Smooth muscle cell of the brain vasculature (primary cell): ENCODE data around the gene TOP3B.
"Not testable (repeated sequence)": the region's sequence is repeated elsewhere in the genome, so short reads cannot be mapped to it uniquely, and the experiment has no call there.

Source experiments
- DNase-seq: peaks from one replicate; pipeline ENCODE4 v3.0.0-alpha.2; 2012; ENCODE audit warnings: low read depth, low spot score

TOP3B gene

GRCh38 chr22:21944871-21945270 lies 37.7 kb downstream of the TOP3B start:
- no peak for DNase-seq

- no peak for DNase-seq
Observed at GRCh38 chr22:21943571-21944448, 38.8 kb downstream of the TOP3B start.

DNA sequence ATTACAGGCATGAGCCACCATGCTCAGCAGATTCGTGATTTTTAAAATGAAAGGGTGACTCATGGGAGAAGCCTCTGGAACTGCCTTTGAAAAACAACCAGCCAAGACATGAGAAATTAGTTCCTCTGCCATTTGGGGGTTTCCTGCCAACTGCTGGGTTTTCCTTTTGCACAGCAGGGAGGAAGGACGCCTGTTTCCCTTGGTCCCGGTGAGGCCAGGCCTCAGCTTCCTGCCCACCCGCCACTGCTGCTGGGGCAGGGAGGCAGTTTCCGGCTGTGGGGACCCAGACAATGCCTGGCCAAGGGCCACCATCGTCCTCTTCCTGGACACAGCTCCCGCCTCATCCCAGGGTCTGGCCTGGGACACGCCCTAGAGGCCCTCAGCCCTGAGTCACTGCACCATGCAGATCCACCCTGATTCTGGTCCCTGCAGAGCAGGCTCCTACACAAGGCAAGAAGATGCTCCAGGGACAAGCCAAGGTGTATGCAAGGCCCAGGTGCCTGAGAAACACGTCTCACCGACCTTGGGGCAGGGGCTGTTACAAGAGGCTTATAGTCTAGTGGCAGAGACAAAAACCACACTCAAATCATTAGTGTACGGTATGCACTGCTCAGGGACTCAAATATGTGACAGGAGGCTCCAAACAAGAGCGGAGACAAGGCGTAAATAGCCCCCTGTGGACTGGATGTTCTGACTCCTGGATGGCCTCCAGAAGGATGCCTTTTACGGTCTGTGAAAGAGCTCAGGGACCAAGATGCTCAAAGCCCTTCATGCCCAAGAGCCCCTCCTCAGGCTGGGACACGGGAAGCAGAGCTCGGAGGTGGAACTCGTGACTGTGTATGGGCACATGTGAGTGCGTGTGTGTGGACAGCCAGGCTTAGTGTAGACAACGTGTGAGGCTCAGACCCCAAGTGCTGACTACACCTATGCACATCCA lies 39.9 kb downstream of the TOP3B start:
- DNase-seq = no peak

DNA sequence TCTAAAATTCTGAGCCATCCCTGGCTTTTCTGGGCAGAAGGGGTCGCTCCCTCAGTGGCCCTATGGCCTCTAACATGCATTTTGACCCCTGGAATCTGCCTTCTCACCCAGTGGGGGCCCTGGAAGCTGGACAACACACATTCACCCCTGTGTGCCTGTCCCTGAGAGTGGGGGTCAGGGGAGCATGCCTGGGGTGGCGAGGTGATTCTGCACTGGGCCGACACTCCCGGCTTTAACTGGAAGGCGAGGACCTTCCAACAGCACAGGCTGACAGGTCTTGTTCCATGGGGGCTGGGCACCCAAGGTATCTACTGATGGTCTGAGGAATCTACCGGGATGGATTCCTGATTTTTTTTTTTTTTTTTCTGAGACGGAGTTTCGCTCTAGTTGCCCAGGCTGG lies 40.7 kb downstream of the TOP3B start:
- no peak for DNase-seq

- no peak for DNase-seq
Observed at GRCh38 chr22:21940521-21940920, 42.1 kb downstream of the TOP3B start.

DNA sequence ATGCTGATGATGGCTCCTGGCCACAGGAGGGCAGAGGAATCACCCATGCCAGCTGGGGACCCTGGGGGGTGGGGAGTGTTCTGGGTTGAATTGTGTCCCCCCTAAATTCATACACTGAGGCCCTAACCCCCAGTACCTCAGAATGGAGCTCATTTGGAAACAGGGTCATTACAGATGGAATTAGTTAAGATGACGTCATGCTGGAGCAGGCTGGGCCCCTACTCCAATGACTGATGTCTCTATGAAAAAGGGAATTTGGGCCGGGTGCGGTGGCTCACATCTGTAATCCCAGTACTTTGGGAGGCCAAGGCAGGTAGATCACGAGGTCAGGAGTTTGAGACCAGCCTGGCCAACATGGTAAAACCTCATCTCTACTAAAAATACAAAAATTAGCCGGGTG lies 42.7 kb downstream of the TOP3B start:
- not testable (repeated sequence) for DNase-seq

DNA sequence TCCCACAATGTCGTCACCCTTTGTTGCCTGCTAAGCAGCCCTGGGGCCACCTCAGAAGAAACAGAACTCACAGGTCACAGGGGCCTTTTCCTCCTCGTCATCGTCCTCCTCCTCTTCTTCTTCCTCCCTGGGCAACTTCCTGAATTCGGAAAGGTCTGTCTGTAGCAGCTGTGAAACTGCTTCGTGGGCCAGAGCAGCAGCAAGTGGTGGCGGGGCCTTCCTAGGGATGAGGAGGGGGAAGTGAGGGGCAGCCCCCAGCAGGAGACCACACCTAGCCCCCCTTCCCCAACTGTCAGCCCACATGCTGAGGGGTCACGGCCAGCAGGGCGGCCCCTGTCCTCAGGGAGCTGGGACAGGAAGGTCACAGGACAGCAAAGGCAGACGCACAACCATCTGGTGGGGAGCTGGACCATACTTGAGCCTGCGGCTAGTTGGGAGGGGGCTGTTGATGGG lies 43.1 kb downstream of the TOP3B start:
- no peak for DNase-seq

DNA sequence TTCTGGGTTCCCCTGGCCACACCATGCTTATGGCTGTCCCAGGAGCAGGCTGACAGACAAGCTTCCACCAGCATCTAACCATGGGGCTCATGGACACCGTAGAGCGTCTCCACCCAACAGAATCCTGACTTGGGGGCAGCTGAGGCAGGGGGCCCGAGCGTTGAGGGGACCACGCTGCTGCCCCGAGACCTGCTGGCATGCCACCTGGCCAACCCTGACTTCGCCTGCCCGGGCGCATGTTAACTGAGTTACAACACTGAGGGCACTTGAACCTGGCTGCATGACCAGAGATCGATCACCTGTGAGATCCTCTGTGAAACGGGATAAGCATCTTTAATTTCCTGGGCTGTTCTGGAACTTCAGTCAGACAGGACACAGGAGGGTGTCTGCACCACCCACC lies 43.7 kb downstream of the TOP3B start:
- no peak for DNase-seq

DNA sequence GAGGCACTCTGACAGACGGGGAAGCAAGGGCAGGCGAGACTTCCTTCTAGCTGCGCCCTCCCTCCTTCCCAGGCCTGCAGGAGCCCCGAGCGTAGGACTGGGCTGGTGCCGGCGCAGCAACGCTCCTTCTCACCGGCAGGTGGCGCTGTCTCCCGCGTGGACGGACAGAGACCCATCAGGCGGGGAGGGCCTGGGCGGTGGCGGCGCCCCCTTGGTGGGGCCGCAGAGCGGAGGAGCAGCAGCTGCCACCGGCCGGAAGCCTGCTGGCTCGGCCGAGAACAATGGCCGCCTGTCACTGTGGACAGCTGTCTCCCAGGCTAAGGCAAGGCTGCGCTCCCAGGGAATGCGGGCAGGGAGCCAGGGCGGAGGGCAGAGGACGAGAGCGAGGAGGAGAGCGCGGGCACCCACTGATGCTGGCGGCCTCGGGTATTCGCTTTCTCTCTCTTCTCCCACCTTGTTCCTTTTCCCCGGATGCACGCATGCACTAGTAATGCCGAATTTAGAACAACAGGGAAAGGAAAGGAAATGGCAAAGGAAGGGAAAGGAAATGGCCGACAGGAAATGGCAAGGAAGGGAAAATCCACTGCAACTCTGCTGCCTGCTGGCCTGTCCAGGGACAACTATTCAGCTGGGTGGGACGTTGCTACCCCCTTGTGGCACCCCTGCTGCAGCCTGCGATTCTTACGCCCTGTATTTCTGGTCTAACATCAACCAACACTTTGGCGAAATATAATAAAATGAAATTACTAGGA lies 44.3 kb downstream of the TOP3B start:
- peak; percentile 76 for DNase-seq

GRCh38 chr22:21937821-21938070 lies 44.8 kb downstream of the TOP3B start:
- no peak for DNase-seq

DNA sequence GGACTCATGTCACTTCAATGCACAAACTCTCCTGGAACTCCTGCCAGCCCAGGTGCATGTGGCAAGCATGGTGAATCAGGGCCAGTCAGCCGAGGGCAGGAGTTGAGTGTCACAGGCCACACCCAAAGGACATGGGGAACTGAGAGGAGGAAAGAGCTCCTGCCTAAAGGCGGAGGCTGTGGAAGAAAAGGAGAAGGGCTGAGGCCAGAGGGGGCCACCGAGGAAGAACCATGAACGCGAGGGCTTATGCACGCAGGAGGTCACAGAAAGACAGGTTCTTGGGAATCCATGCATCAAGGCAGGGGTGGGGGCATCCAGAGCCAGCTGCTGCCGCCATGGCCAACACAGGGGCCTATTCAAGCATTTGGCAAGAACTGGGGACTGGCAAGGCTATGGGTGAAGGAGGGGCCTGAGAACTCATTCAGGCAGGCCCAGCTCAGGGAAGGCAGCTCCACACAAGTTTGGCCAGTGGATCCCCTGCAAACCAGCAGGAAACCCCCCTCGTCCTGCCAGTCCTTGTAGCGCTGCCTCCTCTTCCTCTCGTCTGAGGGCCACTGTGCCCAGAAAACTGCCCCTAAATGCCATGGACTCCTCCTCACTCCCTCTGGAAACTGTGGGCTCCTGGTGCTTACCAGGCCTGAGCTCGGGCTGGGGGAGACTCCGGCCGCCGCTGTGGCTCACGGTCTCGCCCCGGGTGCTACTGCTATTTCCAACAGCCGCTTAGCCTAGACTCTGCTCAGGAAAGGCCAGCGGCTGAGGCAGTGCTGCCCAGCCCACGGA lies 45.4 kb downstream of the TOP3B start:
- no peak for DNase-seq

GRCh38 chr22:21936151-21936775 lies 46.3 kb downstream of the TOP3B start:
- DNase-seq = no peak

DNA sequence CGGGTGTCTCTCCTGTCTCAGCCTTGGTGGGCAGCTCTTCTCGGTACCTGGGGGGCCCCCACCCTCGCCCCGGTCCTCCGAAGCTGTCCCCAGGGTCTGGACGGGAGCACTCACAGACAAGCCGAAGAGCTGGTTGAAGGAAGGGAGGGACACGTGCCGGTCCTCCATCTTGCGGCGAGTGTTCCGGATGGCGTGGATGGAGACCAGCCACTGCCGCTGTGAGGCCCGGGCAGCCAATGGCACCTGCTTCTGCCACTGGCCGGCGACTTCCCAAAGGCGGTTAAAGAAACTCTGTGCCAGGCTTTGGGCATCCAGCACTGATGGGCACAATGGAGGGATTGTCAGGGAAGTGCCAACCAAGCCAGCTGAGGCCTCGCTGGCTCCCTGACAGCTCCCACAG lies 48.7 kb downstream of the TOP3B start:
- no peak for DNase-seq

- no peak for DNase-seq
Observed at GRCh38 chr22:21933413-21933812, 49.2 kb downstream of the TOP3B start.

- DNase-seq = no peak
Observed at GRCh38 chr22:21932347-21932746, 50.2 kb downstream of the TOP3B start.

GRCh38 chr22:21931056-21931455 lies 51.5 kb downstream of the TOP3B start:
- no peak for DNase-seq

DNA sequence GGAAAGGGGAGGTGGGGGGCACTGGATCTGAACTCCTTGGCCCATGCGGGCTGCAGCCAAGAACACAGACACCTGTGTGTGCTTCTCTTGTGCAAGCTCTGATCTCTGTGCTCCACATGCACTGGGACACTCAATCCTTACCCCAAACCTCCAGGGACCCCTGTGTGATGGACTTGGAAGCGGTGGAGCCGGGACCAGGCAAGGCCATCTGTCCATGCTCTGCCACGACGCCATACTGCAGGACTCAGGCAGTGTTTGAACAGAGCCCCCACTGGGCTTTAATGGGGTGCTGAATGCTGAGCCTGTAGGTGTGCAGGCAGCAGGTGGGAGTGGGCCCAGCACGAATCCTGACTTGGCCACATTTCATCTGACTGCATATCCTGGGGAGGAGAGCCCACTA lies 53.3 kb downstream of the TOP3B start:
- no peak for DNase-seq

GRCh38 chr22:21928048-21928447 lies 54.5 kb downstream of the TOP3B start:
- no peak for DNase-seq

- no peak for DNase-seq
Observed at GRCh38 chr22:21927174-21927823, 55.3 kb downstream of the TOP3B start.

DNA sequence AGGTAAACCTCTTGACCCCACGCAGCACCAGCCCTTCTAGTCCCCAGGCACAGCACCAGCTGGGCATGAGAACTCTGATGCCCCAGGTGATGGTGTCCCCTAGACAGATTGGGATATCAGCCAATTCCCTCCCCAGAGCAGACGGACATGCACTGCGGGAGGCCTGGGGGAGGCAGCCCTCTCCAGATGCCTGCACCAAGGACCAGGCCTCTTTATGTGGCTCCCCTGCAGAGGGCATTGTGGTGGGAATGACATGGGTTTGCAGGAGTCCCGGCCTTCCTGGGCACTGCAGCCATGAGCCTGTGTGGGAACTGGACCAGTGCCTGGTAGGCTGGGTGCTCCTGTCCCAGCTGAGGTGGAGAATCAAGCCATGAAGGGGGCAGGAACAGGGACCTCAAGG lies 55.9 kb downstream of the TOP3B start:
- no peak for DNase-seq
